VCaP (cell line): Measurements from ENCODE around the gene IPPK.
A peak's percentile ranks its signal among the peaks of the same experiment; 100 is the strongest.

Experiments used
- H3K27ac ChIP-seq: fragments of 450-650 bp; 2 replicates; pipeline ENCODE4 v1.5.1; 2017
- CTCF ChIP-seq: fragments of 450-650 bp; conservative IDR thresholded peaks from 2 replicates; pipeline ENCODE4 v1.5.1; 2017; ENCODE audit warnings: mild to moderate bottlenecking, moderate library complexity

Gene IPPK

DNA sequence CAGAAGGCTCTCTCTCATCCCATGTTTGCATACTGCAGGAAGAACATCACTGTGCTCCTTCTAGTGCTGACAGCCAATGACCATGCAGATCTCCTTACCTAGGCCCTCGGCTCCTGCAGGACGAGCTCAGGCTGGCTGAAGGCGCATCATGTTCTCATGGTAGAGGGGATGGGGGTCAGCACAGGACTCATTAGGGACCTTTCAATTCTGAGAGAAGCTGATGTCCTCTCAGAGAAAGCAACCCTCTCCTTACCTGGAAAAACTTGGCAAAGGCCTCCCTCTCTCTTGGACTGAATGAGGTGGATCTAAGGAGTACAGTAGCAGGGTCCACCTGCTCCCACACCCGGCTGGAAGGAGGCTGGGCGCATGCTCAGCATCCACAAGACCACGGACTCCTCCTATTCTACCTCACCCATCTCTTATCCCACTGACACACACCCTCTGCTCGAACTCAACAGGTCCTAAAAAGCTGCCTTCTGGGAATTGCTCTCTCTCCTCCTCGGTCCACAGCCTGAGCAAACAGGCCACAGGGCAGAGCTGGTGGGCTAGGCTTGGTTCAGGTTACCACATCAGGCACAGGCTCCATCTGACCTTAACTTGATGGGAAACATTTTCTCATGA lies 2.9 kb downstream of the IPPK start:
- TF ChIP-seq CTCF, result no peak

GRCh38 chr9:92666236-92666635 lies 3.7 kb downstream of the IPPK start:
- H3K27ac ChIP-seq, result peak overlapping the region; percentile 78
- no peak for TF ChIP-seq CTCF

More for the DNA sequence above, 2.9 kb downstream of the IPPK start:
- H3K27ac ChIP-seq, result peak overlapping the region; percentile 78

DNA sequence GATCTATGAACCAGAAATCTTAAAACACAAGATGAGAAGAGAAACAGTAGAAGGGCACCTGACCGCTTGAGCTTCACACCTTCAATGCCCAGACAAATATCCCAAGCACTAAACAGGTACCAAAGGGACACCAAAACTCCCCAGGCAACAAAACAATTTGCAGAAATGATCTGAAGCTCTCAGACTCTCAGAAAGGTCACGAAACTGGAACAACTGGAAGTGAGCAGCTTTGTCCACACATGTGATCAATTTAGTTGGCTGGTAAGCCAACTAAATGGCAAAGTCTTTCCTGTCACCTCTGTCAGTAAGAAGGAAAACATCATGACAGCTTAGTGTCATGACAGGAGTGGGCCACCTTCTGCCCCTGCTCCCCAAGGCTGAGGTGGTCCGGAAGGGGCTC lies 4.1 kb downstream of the IPPK start:
- H3K27ac ChIP-seq, result peak overlapping the region; percentile 78
- TF ChIP-seq CTCF, result no peak

DNA sequence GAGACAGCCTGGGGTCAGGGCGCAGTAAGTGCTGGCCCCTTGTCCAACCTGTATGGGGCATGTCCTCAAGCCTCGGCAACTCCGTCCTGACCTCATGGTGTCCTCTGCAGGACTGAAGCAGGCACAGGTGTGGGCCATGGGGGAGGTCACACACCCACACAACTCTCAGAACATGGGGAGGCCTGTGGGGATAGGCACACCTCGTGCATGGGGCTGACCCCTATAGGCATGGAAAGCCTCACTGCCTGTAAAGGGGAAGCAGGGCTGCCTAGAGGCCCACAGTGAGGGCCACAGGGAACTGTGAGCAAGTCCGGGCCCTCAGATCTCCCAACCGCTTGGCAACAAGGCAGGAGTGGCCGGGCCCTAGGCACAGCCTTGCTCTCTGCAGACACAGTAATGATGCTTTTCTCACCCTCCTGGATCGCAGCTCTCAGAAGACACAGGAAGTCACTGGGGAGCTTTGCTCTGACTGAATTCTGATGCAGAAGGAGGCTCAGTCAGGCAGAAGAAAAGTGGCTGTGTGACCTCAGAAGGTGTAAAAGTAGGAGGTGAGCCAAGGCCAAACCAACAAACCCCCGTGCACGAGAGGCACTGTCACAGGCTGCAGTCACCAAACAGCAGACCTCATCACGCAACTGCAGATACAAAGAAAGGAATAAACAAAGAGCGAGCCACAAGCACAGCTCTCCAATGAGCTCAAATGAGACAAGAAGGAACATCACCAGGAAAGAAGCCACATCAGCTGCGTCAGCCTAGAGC lies 5.4 kb downstream of the IPPK start:
- peak overlapping the region; percentile 78 for H3K27ac ChIP-seq
- TF ChIP-seq CTCF, result no peak

GRCh38 chr9:92663951-92664350 lies 6.0 kb downstream of the IPPK start:
- TF ChIP-seq CTCF, result no peak
- peak overlapping the region; percentile 78 for H3K27ac ChIP-seq

DNA sequence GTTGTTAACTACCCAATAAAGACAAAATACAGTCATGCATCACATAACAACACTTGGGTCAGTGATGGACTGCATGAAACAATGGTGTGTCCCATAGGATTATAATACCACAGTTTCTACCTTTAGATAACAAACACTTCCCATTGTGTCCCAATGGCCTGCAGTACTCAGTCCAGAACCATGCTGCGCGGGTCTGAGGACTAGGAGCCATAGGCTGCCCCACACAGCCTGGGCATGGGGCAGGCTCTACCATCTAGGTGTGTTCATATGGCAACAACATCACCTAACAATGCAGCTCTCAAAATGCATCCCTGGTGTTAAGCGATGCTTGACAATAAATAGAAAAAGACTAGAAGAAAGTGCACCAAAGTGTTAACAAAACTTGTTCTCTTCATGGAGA lies 6.8 kb downstream of the IPPK start:
- TF ChIP-seq CTCF, result no peak
- H3K27ac ChIP-seq, result no peak overlapping the region

DNA sequence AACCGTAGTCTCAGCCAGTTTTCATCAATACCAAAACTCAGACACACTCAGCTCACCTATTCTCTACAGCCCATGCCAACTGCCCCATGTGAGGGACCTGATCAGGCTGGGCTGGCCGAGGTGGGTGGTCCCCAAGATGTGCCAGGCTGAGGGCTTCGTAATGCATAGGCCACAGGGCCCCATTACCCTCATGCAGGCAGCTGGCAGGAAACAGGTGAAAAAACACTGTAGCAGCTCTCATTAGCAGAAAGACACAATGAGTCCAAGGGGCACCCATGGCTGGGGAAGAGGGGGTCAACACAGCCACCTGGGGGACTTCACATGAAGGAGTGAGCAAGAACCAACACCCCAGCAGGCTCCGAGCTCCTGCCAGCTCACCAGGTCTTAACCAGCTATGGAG lies 8.2 kb downstream of the IPPK start:
- no peak for TF ChIP-seq CTCF
- H3K27ac ChIP-seq, result no peak overlapping the region
